Bone marrow (tissue), 2 donors: ENCODE data around the gene BCL3.
"Not testable (repeated sequence)": the region's sequence is repeated elsewhere in the genome, so short reads cannot be mapped to it uniquely, and the experiment has no call there.

ENCODE experiments used
- DNase-seq, 2 donors: peaks; one replicate each; lab custom pipeline; 2025; lab: John Stamatoyannopoulos, UW

The BCL3 gene

GRCh38 chr19:44721369-44721768 is 27.1 kb upstream of the BCL3 start:
- DNase-seq = not testable (repeated sequence)

GRCh38 chr19:44722131-44723121 is 26.1 kb upstream of the BCL3 start:
- DNase-seq = peak; percentile 51 to 70

- DNase-seq = no peak
Measured at GRCh38 chr19:44723299-44723951, 25.1 kb upstream of the BCL3 start.

GRCh38 chr19:44723952-44724319 is 24.6 kb upstream of the BCL3 start:
- peak; percentile 61 to 75 for DNase-seq

- DNase-seq = no peak
Measured at GRCh38 chr19:44725251-44725650, 23.3 kb upstream of the BCL3 start.

- no peak for DNase-seq
Measured at GRCh38 chr19:44725684-44726083, 22.8 kb upstream of the BCL3 start.

- no peak for DNase-seq
Measured at GRCh38 chr19:44726465-44726864, 22.0 kb upstream of the BCL3 start.

GRCh38 chr19:44728178-44728577 is 20.3 kb upstream of the BCL3 start:
- peak in 1 of 2 donors; percentile 21 for DNase-seq

GRCh38 chr19:44729516-44730033 is 18.9 kb upstream of the BCL3 start:
- no peak for DNase-seq

GRCh38 chr19:44731081-44731480 is 17.4 kb upstream of the BCL3 start:
- no peak for DNase-seq

- DNase-seq = no peak
Measured at GRCh38 chr19:44731622-44732021, 16.9 kb upstream of the BCL3 start.

- DNase-seq = no peak
Measured at GRCh38 chr19:44732235-44733014, 16.1 kb upstream of the BCL3 start.

- DNase-seq = no peak
Measured at GRCh38 chr19:44734357-44734756, 14.2 kb upstream of the BCL3 start.

GRCh38 chr19:44735011-44735410 is 13.5 kb upstream of the BCL3 start:
- DNase-seq = no peak

- no peak for DNase-seq
Measured at GRCh38 chr19:44737238-44738071, 11.1 kb upstream of the BCL3 start.

GRCh38 chr19:44738136-44738535 is 10.4 kb upstream of the BCL3 start:
- peak in 1 of 2 donors; percentile 4 for DNase-seq

GRCh38 chr19:44738603-44739558 is 9.6 kb upstream of the BCL3 start:
- no peak for DNase-seq

- DNase-seq = peak in 1 of 2 donors; percentile 9
Measured at GRCh38 chr19:44740351-44740824, 8.1 kb upstream of the BCL3 start.

GRCh38 chr19:44741258-44741731 is 7.2 kb upstream of the BCL3 start:
- DNase-seq = no peak

- DNase-seq = peak; percentile 82 to 92
Measured at GRCh38 chr19:44741841-44742329, 6.6 kb upstream of the BCL3 start.
